HFF-Myc (cell line): Measurements from ENCODE around the gene VPS54.
"Not testable (repeated sequence)": the region's sequence is repeated elsewhere in the genome, so short reads cannot be mapped to it uniquely, and the experiment has no call there.

Source experiments
- DNase-seq: peaks from one replicate; pipeline ENCODE4 v3.0.0-alpha.2; 2011; ENCODE audit warnings: low read depth; ENCODE audit errors: extremely low read depth
- H3K4me3 ChIP-seq: replicated peaks from 2 replicates; pipeline ENCODE4 v1.5.1; 2011; ENCODE audit warnings: low read depth, mild to moderate bottlenecking, control low read depth, low read length
- TF ChIP-seq, protein P1 (sequence below): IDR thresholded peaks from 2 replicates; pipeline ENCODE4 v1.5.1; 2012; ENCODE audit warnings: mild to moderate bottlenecking, low read depth, low read length, control low read depth; ENCODE audit errors: missing control alignments

Gene VPS54

DNA sequence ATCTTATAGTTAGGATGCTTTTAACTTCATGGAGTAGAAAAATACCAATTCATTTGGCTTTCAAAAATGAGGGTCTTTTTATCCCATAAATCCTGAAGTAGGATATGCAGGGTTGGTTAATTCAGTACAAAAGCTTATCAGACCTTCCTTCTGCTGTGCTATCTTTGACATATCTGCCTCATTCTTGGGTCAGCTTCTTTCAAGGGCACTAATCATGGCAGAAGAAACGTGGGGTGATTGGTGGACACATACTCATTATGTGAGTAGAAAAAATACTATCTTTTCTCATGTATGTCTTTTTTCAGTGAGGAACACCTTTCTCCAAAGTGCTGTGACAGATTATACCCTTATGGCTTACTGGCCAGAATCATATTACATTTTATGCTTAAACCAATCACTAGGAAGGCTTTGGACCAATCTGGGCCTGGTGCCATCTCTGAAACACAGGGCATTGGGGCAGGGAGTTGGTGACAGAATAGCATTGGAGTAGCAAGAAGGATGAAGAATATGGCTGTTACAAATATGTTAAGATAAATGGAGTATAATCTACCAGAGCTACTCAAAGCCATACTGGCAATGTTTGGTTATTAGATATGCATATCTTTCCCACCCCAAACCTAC, 167.4 kb downstream of the VPS54 start:
- TF ChIP-seq, protein P1, sequence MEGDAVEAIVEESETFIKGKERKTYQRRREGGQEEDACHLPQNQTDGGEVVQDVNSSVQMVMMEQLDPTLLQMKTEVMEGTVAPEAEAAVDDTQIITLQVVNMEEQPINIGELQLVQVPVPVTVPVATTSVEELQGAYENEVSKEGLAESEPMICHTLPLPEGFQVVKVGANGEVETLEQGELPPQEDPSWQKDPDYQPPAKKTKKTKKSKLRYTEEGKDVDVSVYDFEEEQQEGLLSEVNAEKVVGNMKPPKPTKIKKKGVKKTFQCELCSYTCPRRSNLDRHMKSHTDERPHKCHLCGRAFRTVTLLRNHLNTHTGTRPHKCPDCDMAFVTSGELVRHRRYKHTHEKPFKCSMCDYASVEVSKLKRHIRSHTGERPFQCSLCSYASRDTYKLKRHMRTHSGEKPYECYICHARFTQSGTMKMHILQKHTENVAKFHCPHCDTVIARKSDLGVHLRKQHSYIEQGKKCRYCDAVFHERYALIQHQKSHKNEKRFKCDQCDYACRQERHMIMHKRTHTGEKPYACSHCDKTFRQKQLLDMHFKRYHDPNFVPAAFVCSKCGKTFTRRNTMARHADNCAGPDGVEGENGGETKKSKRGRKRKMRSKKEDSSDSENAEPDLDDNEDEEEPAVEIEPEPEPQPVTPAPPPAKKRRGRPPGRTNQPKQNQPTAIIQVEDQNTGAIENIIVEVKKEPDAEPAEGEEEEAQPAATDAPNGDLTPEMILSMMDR: no peak
- no peak for DNase-seq
- H3K4me3 ChIP-seq: no peak overlapping the region

DNA sequence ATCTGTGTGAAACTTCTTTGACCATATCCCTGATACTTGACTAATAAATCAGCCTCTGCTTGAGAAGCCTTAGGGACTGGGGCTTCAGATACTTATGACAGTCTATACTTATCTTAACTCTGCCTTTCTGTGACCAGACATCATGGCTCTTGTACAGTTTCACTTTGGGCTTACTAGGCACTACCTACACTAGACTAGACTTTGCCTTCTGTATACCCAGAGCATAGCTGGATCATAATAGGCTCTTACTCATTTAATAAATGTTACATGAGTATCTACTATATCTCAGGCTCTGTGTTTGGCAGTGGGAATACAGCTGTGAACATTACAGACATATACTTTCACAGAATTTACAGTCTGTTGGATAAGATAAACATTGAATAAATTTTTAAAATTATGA, 168.6 kb downstream of the VPS54 start:
- TF ChIP-seq, protein P1: no peak
- DNase-seq: no peak
- no peak overlapping the region for H3K4me3 ChIP-seq

DNA sequence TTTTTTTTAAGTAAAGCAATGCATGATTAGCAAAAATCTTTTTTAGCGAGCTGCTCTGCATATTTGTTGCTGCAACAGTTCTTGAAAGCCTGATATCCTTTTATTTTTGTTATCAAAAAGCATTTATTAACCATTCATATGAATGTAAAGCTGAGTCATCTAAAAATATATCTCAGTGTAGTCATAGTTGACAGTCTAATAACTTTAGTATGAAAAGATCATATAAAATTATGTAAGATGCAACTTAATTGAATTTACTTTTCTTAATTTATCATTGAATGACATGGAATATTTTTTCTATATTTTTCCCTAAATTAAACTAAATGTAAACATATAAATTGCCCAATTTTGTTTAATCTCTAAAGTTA, 169.0 kb downstream of the VPS54 start:
- H3K4me3 ChIP-seq: no peak overlapping the region
- TF ChIP-seq, protein P1: no peak
- DNase-seq: no peak

DNA sequence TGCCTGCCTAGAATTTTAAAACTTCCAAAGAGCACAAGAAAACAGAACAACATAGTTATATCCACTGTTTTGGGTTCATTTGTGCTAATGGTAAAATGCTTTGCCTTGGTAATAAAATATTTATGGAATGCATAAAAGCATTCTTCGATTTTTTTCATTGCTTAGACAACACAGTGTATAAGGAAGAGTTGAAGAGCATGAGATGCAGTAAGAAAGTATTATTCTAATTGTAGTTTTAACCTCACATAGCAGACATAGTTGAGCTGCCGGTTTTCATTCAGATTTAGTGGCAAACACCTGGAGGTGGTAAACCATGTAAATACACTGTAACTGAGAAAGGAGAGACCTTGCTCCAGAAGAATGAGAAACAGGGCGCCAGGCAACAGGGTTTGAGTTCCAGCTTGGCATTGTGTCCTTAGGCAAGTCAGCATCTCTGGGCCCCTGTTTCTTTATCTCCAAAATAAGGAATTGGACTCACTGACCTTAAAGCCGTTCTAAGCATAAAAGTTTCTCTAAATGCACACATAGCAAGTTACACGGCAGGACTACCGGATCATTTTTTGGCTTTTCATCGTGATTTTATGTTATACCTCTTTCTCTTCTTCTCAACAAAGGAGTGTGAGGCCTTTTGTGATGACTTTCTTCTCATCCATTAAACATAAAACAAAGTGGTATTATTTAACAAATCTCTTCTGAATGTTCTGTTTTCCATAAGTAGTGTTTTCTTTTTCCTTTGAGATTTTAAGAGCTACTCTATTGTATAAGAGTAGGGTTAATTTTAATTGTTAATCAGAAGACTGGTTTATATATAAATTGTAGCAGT, 169.6 kb downstream of the VPS54 start:
- no peak overlapping the region for H3K4me3 ChIP-seq
- TF ChIP-seq, protein P1: no peak
- DNase-seq: no peak

DNA sequence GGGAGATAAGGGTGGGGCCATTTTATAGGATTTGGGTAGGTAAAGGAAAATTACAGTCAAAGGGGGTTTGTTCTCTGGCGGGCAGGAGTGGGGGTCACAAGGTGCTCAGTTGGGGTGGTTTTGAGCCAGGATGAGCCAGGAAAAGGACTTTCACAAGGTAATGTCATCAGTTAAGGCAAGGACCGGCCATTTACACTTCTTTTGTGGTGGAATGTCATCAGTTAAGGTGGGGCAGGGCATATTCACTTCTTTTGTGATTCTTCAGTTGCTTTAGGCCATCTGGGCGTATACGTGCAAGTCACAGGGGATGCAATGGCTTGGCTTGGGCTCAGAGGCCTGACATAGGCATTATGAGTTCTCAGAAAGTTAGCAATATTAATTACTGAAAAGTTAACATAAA, 171.7 kb downstream of the VPS54 start:
- H3K4me3 ChIP-seq, DNase-seq: not testable (repeated sequence)

DNA sequence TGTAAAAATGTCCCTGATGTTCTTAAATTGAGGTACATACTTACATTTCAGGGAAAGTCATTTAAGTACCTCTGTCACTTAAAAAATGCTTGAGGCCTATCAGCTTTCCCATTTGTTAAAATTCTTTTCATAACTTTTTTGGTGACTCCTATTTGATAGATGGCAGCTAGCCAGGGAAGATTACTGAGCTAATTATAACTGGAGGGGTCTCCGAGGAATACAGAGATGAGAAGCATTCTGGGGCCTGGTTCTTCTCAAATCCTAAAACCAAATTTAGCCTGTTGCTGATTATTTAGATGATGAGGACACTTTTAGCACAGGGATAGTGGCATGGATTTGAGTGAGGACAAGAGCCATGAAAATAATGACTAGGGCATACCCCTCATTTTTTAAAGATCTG, 172.7 kb downstream of the VPS54 start:
- no peak for DNase-seq
- H3K4me3 ChIP-seq: no peak overlapping the region
- TF ChIP-seq, protein P1: no peak

DNA sequence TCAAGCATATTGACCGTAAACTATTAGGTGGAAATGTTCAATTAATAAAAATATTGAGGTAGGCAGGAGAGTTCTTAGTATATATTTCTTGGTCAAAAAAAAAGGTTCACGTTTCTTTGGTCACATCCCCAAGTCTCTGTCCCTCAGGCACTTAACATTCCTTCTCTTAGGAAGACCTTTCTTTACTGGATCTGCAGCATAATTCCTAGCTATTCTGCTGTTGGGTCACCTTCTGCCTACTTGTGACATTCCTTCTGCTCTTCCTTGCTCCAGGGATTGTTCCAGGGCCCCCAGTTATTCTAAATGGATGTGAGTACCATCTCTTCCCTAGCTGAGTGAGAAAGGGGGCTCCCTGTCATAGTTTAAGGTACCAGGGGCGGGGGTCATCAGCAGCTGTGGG, 173.4 kb downstream of the VPS54 start:
- DNase-seq: no peak
- TF ChIP-seq, protein P1: no peak
- H3K4me3 ChIP-seq: no peak overlapping the region
